LNCAP (cell line): ENCODE data around the gene PLBD2.

Experiments
- CTCF ChIP-seq: fragments of 450-650 bp; IDR thresholded peaks from 2 replicates; pipeline ENCODE4 v1.5.1; 2017; ENCODE audit warnings: mild to moderate bottlenecking

PLBD2 gene

GRCh38 chr12:113329791-113330417 is 28.5 kb upstream of the PLBD2 start:
- no peak for TF ChIP-seq CTCF

GRCh38 chr12:113330505-113330904 is 27.9 kb upstream of the PLBD2 start:
- TF ChIP-seq CTCF, result no peak

GRCh38 chr12:113332688-113333417 is 25.5 kb upstream of the PLBD2 start:
- no peak for TF ChIP-seq CTCF

GRCh38 chr12:113333418-113333750 is 25.0 kb upstream of the PLBD2 start:
- no peak for TF ChIP-seq CTCF

- no peak for TF ChIP-seq CTCF
These were observed 24.3 kb upstream of the PLBD2 start for GRCh38 chr12:113333877-113334785.

- TF ChIP-seq CTCF, result no peak
These were observed 23.4 kb upstream of the PLBD2 start, which contains the start of gene SLC8B1 for GRCh38 chr12:113334786-113335539. Gene SLC8B1 (minus strand): TSS chr12:113335109. CDS start chr12:113332878, 2,231 bp downstream.

GRCh38 chr12:113339540-113339939 is 18.8 kb upstream of the PLBD2 start:
- no peak for TF ChIP-seq CTCF
